OCI-LY1 (cell line): ENCODE data around the gene HSPH1.

Experiments used
- H2AFZ ChIP-seq: fragments of 200-600 bp; sonication (generic), shearing (Covaris generic); 2 replicates; pipeline ENCODE4 v1.6.0; 2014; ENCODE audit warnings: antibody characterized with exemption, mild to moderate bottlenecking, low read length
- H3F3A ChIP-seq: fragments of 200-600 bp; sonication (generic), shearing (Covaris generic); 2 replicates; pipeline ENCODE4 v1.6.0; 2014; ENCODE audit warnings: mild to moderate bottlenecking, antibody characterized with exemption, low read length, moderate library complexity; ENCODE audit not compliant: insufficient read depth
- H3K27ac ChIP-seq: fragments of 200-600 bp; sonication (generic); 2 replicates; pipeline ENCODE4 v1.5.1; 2014; ENCODE audit warnings: low read length, mixed run types, mild to moderate bottlenecking, low read depth; ENCODE audit not compliant: poor library complexity, severe bottlenecking
- H3K27me3 ChIP-seq: fragments of 200-600 bp; sonication (generic); 2 replicates; pipeline ENCODE4 v1.6.0; 2014; ENCODE audit warnings: antibody characterized with exemption, mild to moderate bottlenecking, low read length, moderate library complexity; ENCODE audit not compliant: insufficient read depth
- H3K36me3 ChIP-seq: fragments of 200-600 bp; sonication (generic); 2 replicates; pipeline ENCODE4 v1.6.1; 2014; ENCODE audit warnings: mild to moderate bottlenecking, antibody characterized with exemption, low read length, moderate library complexity, mixed read lengths; ENCODE audit not compliant: insufficient read depth
- H3K4me1 ChIP-seq: fragments of 200-600 bp; sonication (generic); 2 replicates; pipeline ENCODE4 v1.5.1; 2014; ENCODE audit warnings: mild to moderate bottlenecking, low read length, moderate library complexity; ENCODE audit not compliant: insufficient read depth, severe bottlenecking
- H3K4me2 ChIP-seq: fragments of 200-600 bp; sonication (generic), shearing (Covaris generic); 2 replicates; pipeline ENCODE4 v1.6.1; 2014; ENCODE audit warnings: low read length
- H3K4me3 ChIP-seq: fragments of 200-600 bp; sonication (generic); 2 replicates; pipeline ENCODE4 v1.5.1; 2014; ENCODE audit warnings: low read length, low read depth, mild to moderate bottlenecking, mixed read lengths; ENCODE audit not compliant: poor library complexity, severe bottlenecking
- H3K79me2 ChIP-seq: fragments of 200-600 bp; shearing (Covaris generic); 2 replicates; pipeline ENCODE4 v1.6.1; 2016; ENCODE audit warnings: mixed run types, low read length, mixed read lengths; ENCODE audit not compliant: insufficient read depth
- H3K9ac ChIP-seq: fragments of 200-600 bp; sonication (generic), shearing (Covaris generic); 2 replicates; pipeline ENCODE4 v1.6.1; 2014; ENCODE audit warnings: mild to moderate bottlenecking, low read length, mixed read lengths
- H3K9me2 ChIP-seq: fragments of 200-600 bp; sonication (generic), shearing (Covaris generic); 2 replicates; pipeline ENCODE4 v1.6.1; 2014; ENCODE audit warnings: low read depth, mild to moderate bottlenecking, low read length, mixed read lengths
- H3K9me3 ChIP-seq: fragments of 200-600 bp; shearing (Covaris generic); 2 replicates; pipeline ENCODE4 v1.6.1; 2014; ENCODE audit warnings: low read length, mixed read lengths
- H4K20me1 ChIP-seq: fragments of 200-600 bp; sonication (generic), shearing (Covaris generic); 2 replicates; pipeline ENCODE4 v1.6.0; 2016; ENCODE audit warnings: mild to moderate bottlenecking, low read length; ENCODE audit not compliant: insufficient read depth
- EZH2 ChIP-seq: fragments of 200-600 bp; sonication (generic), shearing (Covaris generic); IDR thresholded peaks from 2 replicates; pipeline ENCODE4 v1.8.0; 2017; ENCODE audit warnings: borderline replicate concordance, mixed run types, mild to moderate bottlenecking, antibody characterized with exemption, low read length, moderate library complexity, mixed read lengths
- TF ChIP-seq, protein P1 (sequence below): fragments of 200-600 bp; sonication (generic), shearing (Covaris generic); IDR thresholded peaks from 2 replicates; pipeline ENCODE4 v1.5.1; 2017; ENCODE audit warnings: mild to moderate bottlenecking, antibody characterized with exemption, low read length, moderate library complexity, mixed read lengths

Gene HSPH1

GRCh38 chr13:31168736-31169135 is 7.0 kb upstream of the HSPH1 start:
- H3K27ac ChIP-seq, result no peak overlapping the region
- no peaks in the 10 kb centered on the region for H3K9me3 ChIP-seq
- H3K27me3 ChIP-seq, result no peaks in the 10 kb centered on the region
- no peaks in the 10 kb centered on the region for H3K79me2 ChIP-seq
- no peak overlapping the region for H3K9ac ChIP-seq
- no peaks in the 10 kb centered on the region for H3K9me2 ChIP-seq
- H3K4me2 ChIP-seq, result no peak overlapping the region
- H3F3A ChIP-seq, result no peaks in the 10 kb centered on the region
- no peak for TF ChIP-seq EZH2
- TF ChIP-seq, protein P1, sequence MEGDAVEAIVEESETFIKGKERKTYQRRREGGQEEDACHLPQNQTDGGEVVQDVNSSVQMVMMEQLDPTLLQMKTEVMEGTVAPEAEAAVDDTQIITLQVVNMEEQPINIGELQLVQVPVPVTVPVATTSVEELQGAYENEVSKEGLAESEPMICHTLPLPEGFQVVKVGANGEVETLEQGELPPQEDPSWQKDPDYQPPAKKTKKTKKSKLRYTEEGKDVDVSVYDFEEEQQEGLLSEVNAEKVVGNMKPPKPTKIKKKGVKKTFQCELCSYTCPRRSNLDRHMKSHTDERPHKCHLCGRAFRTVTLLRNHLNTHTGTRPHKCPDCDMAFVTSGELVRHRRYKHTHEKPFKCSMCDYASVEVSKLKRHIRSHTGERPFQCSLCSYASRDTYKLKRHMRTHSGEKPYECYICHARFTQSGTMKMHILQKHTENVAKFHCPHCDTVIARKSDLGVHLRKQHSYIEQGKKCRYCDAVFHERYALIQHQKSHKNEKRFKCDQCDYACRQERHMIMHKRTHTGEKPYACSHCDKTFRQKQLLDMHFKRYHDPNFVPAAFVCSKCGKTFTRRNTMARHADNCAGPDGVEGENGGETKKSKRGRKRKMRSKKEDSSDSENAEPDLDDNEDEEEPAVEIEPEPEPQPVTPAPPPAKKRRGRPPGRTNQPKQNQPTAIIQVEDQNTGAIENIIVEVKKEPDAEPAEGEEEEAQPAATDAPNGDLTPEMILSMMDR, result no peak
- H3K4me1 ChIP-seq, result no peaks in the 10 kb centered on the region
- no peaks in the 10 kb centered on the region for H4K20me1 ChIP-seq
- no peaks in the 10 kb centered on the region for H3K36me3 ChIP-seq
- H2AFZ ChIP-seq, result no peak overlapping the region
- H3K4me3 ChIP-seq, result no peak overlapping the region

DNA sequence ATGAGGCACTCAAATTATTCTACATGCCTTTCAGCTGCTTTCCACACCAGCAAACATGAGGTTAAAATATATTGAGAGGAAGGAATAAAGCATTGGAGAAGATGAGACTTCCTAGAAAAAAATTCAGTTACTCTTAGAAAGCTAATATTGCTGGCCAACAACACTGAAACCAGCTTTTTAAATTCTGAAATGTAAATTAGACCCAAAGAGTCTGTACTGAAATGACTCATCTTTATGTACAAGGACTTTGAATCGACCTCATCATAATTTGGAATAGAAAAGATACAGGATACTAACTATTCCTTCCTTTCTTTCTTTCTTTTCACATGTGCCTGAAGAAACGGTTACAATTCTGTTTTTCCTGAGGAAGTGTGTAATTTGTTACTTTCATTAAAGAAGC is 6.5 kb upstream of the HSPH1 start:
- H3F3A ChIP-seq, result no peaks in the 10 kb centered on the region
- no peak overlapping the region for H3K27ac ChIP-seq
- H4K20me1 ChIP-seq, result no peaks in the 10 kb centered on the region
- H3K27me3 ChIP-seq, result no peaks in the 10 kb centered on the region
- no peaks in the 10 kb centered on the region for H3K79me2 ChIP-seq
- no peaks in the 10 kb centered on the region for H3K9me2 ChIP-seq
- H3K9me3 ChIP-seq, result no peaks in the 10 kb centered on the region
- no peaks in the 10 kb centered on the region for H3K36me3 ChIP-seq
- no peak overlapping the region for H2AFZ ChIP-seq
- no peak overlapping the region for H3K9ac ChIP-seq
- H3K4me2 ChIP-seq, result no peak overlapping the region
- peaks cover 3% of the 10 kb centered on the region for H3K4me1 ChIP-seq
- TF ChIP-seq EZH2, result no peak
- TF ChIP-seq, protein P1, result no peak
- no peak overlapping the region for H3K4me3 ChIP-seq

DNA sequence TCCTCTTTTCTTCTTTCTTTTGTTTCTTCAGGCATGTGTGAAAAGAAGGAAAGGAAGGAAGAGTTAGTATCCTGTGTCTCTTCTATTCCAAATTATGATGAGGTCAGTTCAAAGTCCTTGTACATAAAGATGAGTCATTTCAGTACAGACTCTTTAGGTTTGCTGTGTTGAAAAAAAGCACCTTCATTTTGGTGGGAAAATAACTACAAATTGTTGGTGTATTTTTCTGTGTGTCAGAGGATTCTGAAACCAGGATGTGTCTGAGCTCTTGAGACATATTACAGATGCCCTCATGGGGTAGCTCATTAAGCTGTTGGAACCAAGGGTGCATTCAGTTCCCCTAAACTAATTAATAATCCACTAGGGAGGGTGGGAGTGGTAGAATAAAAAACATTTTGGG is 5.8 kb upstream of the HSPH1 start:
- Histone ChIP-seq H3K79me2 (no peaks in the 10 kb centered on the region), H3K9ac (no peak overlapping the region), H3K27me3 (no peaks in the 10 kb centered on the region), H3K9me2 (no peaks in the 10 kb centered on the region), H3F3A (no peaks in the 10 kb centered on the region), H2AFZ (no peak overlapping the region), H3K36me3 (no peaks in the 10 kb centered on the region), H4K20me1 (no peaks in the 10 kb centered on the region), H3K4me3 (no peak overlapping the region), H3K4me2 (no peak overlapping the region), H3K4me1 (peaks cover 9% of the 10 kb centered on the region), H3K27ac (no peak overlapping the region), H3K9me3 (no peaks in the 10 kb centered on the region)
- TF ChIP-seq, protein P1, result no peak
- no peak for TF ChIP-seq EZH2
